HG03196 (cell line): ENCODE data around the gene MFF.
"Not testable (repeated sequence)": the region's sequence is repeated elsewhere in the genome, so short reads cannot be mapped to it uniquely, and the experiment has no call there.

Experiments used
- ATAC-seq: cut with Tn5 transposase; IDR thresholded peaks from one replicate; pipeline ENCODE4 v1.9.1; 2021; ENCODE audit not compliant: unreplicated experiment

The MFF gene

GRCh38 chr2:227376656-227377396, 51.8 kb downstream of the MFF start:
- ATAC-seq, result no peak

- ATAC-seq, result no peak
Measured at GRCh38 chr2:227377467-227378351, 52.7 kb downstream of the MFF start.

- no peak for ATAC-seq
Measured at GRCh38 chr2:227378371-227378782, 53.3 kb downstream of the MFF start.

GRCh38 chr2:227379095-227379494, 54.0 kb downstream of the MFF start, which contains the start of gene TM4SF20:
Gene TM4SF20 (minus strand): TSS chr2:227379306. CDS start chr2:227379268, 38 bp downstream.
- no peak for ATAC-seq

DNA sequence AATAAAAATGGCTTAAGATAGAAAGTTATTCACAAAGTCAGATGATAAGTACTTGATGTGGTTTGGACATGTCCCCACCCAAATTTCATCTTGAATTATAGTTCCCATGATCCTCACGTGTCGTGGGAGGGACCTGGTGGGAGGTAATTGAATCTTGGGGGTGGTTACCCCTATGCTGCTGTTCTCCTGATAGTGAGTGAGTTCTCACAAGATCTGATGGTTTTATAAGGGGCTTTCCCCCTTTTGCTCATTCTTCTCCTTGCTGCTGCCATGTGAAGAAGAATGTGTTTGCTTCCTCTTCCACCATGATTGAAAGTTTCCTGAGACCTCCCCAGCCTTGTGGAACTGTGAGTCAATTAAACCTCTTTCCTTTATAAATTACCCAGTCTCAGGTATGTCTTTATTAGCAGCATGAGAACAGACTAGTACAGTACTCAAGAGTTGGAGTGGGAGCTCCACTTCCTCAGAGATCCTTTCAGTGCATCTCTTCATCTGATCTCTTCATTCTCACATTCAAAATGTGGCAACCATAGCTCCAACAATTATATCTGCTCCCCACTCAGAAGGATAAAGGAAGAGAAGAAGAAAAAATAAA, 57.3 kb downstream of the MFF start:
- ATAC-seq, result not testable (repeated sequence)

- no peak for ATAC-seq
Measured at GRCh38 chr2:227383686-227384085, 58.6 kb downstream of the MFF start.

- ATAC-seq, result no peak
Measured at GRCh38 chr2:227386630-227387029, 61.6 kb downstream of the MFF start.

- ATAC-seq, result not testable (repeated sequence)
Measured at GRCh38 chr2:227387583-227387982, 62.5 kb downstream of the MFF start, which contains the start of gene SCYGR1. Gene SCYGR1 (minus strand): TSS chr2:227387949. CDS start chr2:227387949, 0 bp downstream.

DNA sequence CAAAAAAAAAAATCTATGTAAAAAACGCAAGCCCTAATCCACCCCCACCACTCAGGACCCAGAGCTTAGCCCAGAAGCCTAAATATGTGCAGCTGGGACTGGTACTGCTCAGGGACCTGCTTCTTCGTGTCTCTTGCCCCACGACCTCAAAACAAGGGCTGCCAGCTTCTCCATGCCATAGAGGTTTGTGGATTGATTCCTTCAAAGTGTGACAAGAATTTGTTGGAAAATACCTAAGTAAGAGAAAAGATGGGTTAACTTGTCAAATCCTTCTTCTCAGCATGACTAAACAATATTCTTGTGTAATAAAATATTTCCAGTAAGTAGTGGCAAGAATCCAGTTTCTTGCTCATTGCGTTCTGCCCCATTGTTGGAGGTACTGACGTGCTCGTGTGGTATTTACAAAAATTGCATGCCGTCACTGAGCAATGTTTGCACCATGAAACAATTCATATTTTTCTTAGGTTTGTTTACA, 63.5 kb downstream of the MFF start:
- no peak for ATAC-seq

DNA sequence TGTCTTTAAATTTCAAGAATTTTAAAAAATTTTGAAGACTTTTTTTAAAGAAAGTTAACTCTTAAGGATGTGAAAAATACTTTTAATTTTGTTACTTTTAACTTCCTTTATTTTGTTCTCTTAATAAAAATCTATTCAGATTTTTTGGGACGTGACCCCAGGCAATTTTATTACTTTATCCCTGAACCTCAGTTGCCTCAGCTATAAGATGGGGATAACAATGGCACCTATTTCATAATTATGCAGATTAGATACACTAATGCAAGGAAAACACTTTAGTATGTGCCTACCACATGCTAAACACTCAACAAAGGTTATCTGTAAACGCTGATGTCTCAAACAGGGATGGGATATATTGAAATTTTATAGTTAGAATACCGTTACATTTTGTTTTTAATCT, 64.2 kb downstream of the MFF start:
- no peak for ATAC-seq

- ATAC-seq, result no peak
Measured at GRCh38 chr2:227389661-227390060, 64.6 kb downstream of the MFF start.

GRCh38 chr2:227390468-227391256, 65.6 kb downstream of the MFF start:
- ATAC-seq, result no peak

GRCh38 chr2:227394401-227394800, 69.3 kb downstream of the MFF start:
- ATAC-seq, result no peak

DNA sequence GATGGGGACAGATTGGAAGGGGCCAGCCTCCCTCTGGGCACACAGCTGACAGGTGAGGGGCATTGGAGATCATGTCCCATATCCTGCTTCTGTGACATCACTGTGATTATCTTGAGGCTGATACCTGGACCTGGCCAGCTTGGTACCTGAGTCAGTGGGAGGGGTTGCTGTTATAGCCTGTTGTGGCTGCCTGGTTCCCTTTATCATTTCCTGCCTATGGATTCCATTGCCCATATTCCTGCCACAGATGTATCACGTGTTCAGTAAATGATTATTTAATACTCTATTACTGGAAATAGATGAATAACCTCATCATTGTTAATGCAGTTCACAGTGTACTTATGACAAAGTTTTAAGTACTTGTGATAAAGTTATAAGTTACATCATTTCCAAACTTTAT, 70.5 kb downstream of the MFF start:
- ATAC-seq, result no peak

DNA sequence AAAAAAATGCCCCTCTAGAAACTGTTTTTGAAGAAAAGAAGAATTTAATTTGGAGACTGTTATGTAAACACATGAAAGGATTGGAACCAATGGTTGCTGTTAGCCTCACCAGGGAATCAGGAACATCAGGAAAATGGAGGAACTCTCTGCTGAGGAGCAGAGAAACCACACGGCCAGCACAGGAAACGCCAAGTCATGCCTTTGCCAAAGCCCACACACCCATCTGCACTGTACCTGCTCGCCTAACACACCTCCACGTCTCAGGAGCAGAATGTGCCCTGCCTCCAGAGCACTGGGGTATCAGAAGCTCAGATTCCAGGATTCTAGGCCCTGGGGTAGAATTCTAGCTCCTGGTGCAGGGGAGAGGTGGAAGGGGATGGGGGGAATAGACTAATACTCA, 72.5 kb downstream of the MFF start:
- no peak for ATAC-seq

- ATAC-seq, result no peak
Measured at GRCh38 chr2:227398684-227399670, 73.9 kb downstream of the MFF start.

- ATAC-seq, result no peak
Measured at GRCh38 chr2:227401550-227401949, 76.5 kb downstream of the MFF start.

GRCh38 chr2:227402321-227402720, 77.3 kb downstream of the MFF start:
- no peak for ATAC-seq

GRCh38 chr2:227402959-227403358, 77.9 kb downstream of the MFF start:
- ATAC-seq, result no peak
